Stomach (tissue), 9 donors: ENCODE data around the gene PKLR. TPM values are rescaled to one million over a fixed set of nuclear protein-coding genes. Genes with fewer than 3 reads are reported as not detected.
"Not testable (repeated sequence)": the region's sequence is repeated elsewhere in the genome, so short reads cannot be mapped to it uniquely, and the experiment has no call there.

Experiments used
- DNase-seq, 2 donors: peaks; one replicate each; pipeline versions ENCODE4 v3.0.0 to v3.0.0-alpha.2; 2013 to 2019
- H3K27ac ChIP-seq, 5 donors: fragments of 200-600 bp in 4 of 5; sonication (generic) in 4 of 5; one replicate each; pipeline ENCODE4 v1.5.1; 2013 to 2019; ENCODE audit warnings: mild to moderate bottlenecking in 1 of 5, moderate library complexity in 1 of 5
- H3K27me3 ChIP-seq, 3 donors: fragments of 200-600 bp; sonication (generic); one replicate each; pipeline ENCODE4 v1.5.1; 2017 to 2019; ENCODE audit warnings: mixed run types in 1 of 3
- H3K36me3 ChIP-seq, 4 donors: fragments of 200-600 bp; sonication (generic); 1 replicate in 3 of 4; 2 replicates in 1 of 4; pipeline ENCODE4 v1.5.1; 2016 to 2019
- H3K4me1 ChIP-seq, 4 donors: fragments of 200-600 bp; sonication (generic); one replicate each; pipeline ENCODE4 v1.5.1; 2016 to 2019
- H3K4me3 ChIP-seq, 4 donors: fragments of 200-600 bp; sonication (generic) in 3 of 4; one replicate each; pipeline ENCODE4 v1.5.1; 2016 to 2019; ENCODE audit warnings: mild to moderate bottlenecking in 1 of 4
- H3K9me3 ChIP-seq, 4 donors: fragments of 200-600 bp; sonication (generic); one replicate each; pipeline ENCODE4 v1.5.1; 2016 to 2019
- CTCF ChIP-seq, 7 experiments: fragments of 450-650 bp in 4 of 7; fragments of 200-600 bp in 3 of 7; sonication (generic) in 3 of 7; IDR thresholded peaks; one replicate each; pipeline ENCODE4 v1.5.1; 2016 to 2019; ENCODE audit warnings: antibody characterized with exemption in 7 of 7, control low read depth in 2 of 7, mild to moderate bottlenecking in 1 of 7
- EP300 ChIP-seq: sonication (generic); formaldehyde crosslinking; IDR thresholded peaks from one replicate; pipeline ENCODE4 v1.6.1; 2017; ENCODE audit warnings: antibody characterized with exemption
- POLR2A ChIP-seq, 4 donors: fragments of 450-650 bp; IDR thresholded peaks; one replicate each; pipeline ENCODE4 v1.6.1; 2016; ENCODE audit warnings: antibody characterized with exemption in 4 of 4, control low read depth in 2 of 4, mild to moderate bottlenecking in 1 of 4, moderate library complexity in 1 of 4
- POLR2AphosphoS5 ChIP-seq, 3 donors: sonication (generic); formaldehyde crosslinking; IDR thresholded peaks; one replicate each; pipeline ENCODE4 v1.6.1; 2016; ENCODE audit warnings: antibody characterized with exemption in 3 of 3
- WGBS, 5 donors: extraction: QIAGEN DNeasy Blood & Tissue Kit in 3 of 5; methylation state at CpG; one replicate each; pipeline versions ENCODE4 v1.1.5 to v1.1.7; 2013 to 2018; 5-methylcytosine and 5-hydroxymethylcytosine counted together
- intact Hi-C: fragments of 100-400 bp; cut with DNase I; formaldehyde crosslinking; loops from one replicate; pipeline ENCODE4 v1.15.1; 2023; ENCODE audit warnings: low total_unique reads
- polyA plus RNA-seq, 3 donors: library from polyadenylated mRNA; stranded (reverse); fragments of 200-250 nt; gene quantifications; one replicate each; pipeline ENCODE4 v1.2.3, GENCODE V29; 2013
- total RNA-seq, 5 donors: library from RNA; depleted of rRNA; stranded (reverse); fragments of >200 nt; gene quantifications; one replicate each; pipeline versions ENCODE4 v1.1.0 to v1.2.3, GENCODE V29; 2014 to 2016
- donor health status: healthy with polysubstance abuse.
- donor health status: Bipolar disorder and iron deficiency.
- donor health status: healthy.

The PKLR gene
- total and polyA plus RNA-seq, 8 donors, result 4.6 TPM; not detected in 7

DNA sequence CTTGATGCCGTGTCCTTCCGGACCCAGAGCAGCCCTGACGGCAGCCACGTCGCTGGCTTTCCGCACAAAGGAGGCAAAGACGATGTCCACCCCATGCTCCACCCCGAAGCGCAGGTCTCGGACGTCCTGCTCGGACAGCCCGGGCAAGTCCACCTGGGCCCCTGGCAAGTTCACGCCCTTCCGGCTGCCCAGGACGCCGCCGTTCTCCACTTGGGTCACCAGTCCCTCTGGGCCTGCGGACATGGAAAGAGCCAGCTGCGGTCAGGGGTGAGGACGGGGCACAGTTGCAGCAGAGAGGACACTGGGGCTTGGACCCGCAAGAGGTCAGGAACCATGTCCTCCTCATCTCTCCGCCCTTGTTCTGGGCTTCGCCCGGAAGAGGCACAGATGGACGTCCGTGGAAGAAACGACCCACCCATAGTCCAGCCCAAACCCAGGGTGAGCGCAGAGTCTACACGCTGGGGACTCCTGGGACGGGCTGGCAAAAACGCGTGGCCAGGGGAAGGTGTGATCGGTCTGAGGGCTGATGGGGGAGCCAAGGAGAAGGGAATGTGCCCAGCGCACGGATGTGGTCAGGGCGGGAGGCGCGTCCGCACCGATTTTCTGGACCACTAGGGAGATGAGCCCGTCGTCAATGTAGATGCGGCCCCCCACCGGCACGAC, 6.6 kb downstream of the PKLR start:
- Histone ChIP-seq H3K4me1 (peaks cover 7 to 12% (median 9%) of the 10 kb centered on the region in 4 donors), H3K4me3 (peak overlapping the region in 3 of 4 donors; percentile 13 to 27 (median 23)), H3K9me3 (no peaks in the 10 kb centered on the region), H3K27me3 (peaks cover 13 to 53% (median 27%) of the 10 kb centered on the region in 3 donors), H3K27ac (no peak overlapping the region), H3K36me3 (no peaks in the 10 kb centered on the region)
- intact Hi-C loops, result no loop called here
- WGBS, 5 donors, result 27 to 38% (median 29%) methylated on average over 44 to 46 of the region's 46 CpGs
- DNase-seq, result no peak
- TF ChIP-seq CTCF (IDR thresholded peaks at IDR 0.05), result no peak
- TF ChIP-seq POLR2A (IDR thresholded peaks at IDR 0.05), result no peak
- TF ChIP-seq POLR2AphosphoS5 (IDR thresholded peaks at IDR 0.05), result no peak
- no peak for TF ChIP-seq EP300

GRCh38 chr1:155293086-155293749, 8.0 kb downstream of the PKLR start:
- 83 to 88% (median 85%) methylated on average over 17 of the region's 17 CpGs for WGBS, 5 donors
- peaks cover 13 to 53% (median 27%) of the 10 kb centered on the region in 3 donors for H3K27me3 ChIP-seq
- DNase-seq, result no peak
- no peak overlapping the region for H3K27ac ChIP-seq
- H3K4me3 ChIP-seq, result no peak overlapping the region
- H3K4me1 ChIP-seq, result peaks cover 7 to 12% (median 9%) of the 10 kb centered on the region in 4 donors
- H3K9me3 ChIP-seq, result no peaks in the 10 kb centered on the region
- TF ChIP-seq EP300, result no peak
- TF ChIP-seq POLR2AphosphoS5 (IDR thresholded peaks at IDR 0.05), result no peak
- no peak for TF ChIP-seq CTCF (IDR thresholded peaks at IDR 0.05)
- TF ChIP-seq POLR2A (IDR thresholded peaks at IDR 0.05), result no peak
- H3K36me3 ChIP-seq, result peaks cover 0 to 2% (median 0%) of the 10 kb centered on the region in 4 donors
- intact Hi-C loops, result no loop called here

GRCh38 chr1:155291006-155291405, 10.2 kb downstream of the PKLR start:
- intact Hi-C loops, H3K36me3 ChIP-seq, H3K4me3 ChIP-seq, DNase-seq, H3K9me3 ChIP-seq, H3K27ac ChIP-seq: not testable (repeated sequence)
- peaks cover 13 to 35% (median 22%) of the 10 kb centered on the region in 3 donors for H3K27me3 ChIP-seq
- 83 to 90% (median 89%) methylated on average over 10 of the region's 10 CpGs for WGBS, 5 donors
- H3K4me1 ChIP-seq, result peaks cover 7 to 12% (median 9%) of the 10 kb centered on the region in 4 donors

DNA sequence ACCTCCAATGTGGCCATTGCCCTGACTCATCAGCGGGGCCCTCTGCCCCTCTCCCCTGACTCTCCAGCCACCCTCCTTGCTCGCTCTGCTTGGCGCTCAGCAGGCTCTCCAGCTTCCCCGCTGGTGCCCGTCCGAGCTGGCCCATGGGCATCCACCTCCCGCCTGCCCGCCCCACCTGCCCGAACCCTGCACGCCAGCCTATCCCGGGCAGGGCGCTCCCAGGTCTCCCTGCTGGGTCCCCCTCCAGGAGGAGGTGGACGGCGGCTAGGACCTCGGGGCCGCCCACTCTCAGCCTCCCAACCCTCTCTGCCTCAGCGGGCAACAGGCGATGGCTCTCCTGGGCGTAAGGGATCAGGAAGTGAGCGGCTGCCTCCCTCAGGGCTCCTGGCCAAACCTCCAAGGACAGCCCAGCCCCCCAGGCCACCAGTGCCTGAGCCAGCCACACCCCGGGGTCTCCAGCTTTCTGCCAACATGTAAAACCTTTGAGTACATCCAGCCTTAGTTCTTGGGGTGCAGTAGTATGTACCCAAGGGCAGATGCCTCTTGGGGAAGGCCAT, 13.2 kb downstream of the PKLR start:
- no peak for DNase-seq
- H3K36me3 ChIP-seq, result peaks cover 0 to 18% (median 8%) of the 10 kb centered on the region in 4 donors
- intact Hi-C loops, result no loop called here
- peaks cover 0 to 6% (median 0%) of the 10 kb centered on the region in 3 donors for H3K27me3 ChIP-seq
- no peak for TF ChIP-seq POLR2AphosphoS5 (IDR thresholded peaks at IDR 0.05)
- no peaks in the 10 kb centered on the region for H3K9me3 ChIP-seq
- 93 to 97% (median 93%) methylated on average over 12 to 21 of the region's 21 CpGs for WGBS, 5 donors
- H3K4me3 ChIP-seq, result no peak overlapping the region
- H3K4me1 ChIP-seq, result no peaks in the 10 kb centered on the region
- no peak overlapping the region for H3K27ac ChIP-seq

- DNase-seq, result no peak
- Histone ChIP-seq H3K27me3 (peaks cover 0 to under 1% (median 0%) of the 10 kb centered on the region in 3 donors), H3K27ac (no peak overlapping the region), H3K36me3 (peaks cover 0 to 29% (median 10%) of the 10 kb centered on the region in 4 donors), H3K9me3 (no peaks in the 10 kb centered on the region), H3K4me3 (no peak overlapping the region), H3K4me1 (no peaks in the 10 kb centered on the region)
- TF ChIP-seq CTCF (IDR thresholded peaks at IDR 0.05) (no peak), POLR2AphosphoS5 (IDR thresholded peaks at IDR 0.05) (no peak), POLR2A (IDR thresholded peaks at IDR 0.05) (no peak), EP300 (no peak)
- 90 to 100% (median 95%) methylated on average over 2 of the region's 2 CpGs for whole genome bisulfite sequencing, 5 donors
- intact Hi-C loops, result no loop called here
Measured at GRCh38 chr1:155286544-155286943, 14.7 kb downstream of the PKLR start.
